SK-N-SH (cell line): ENCODE results near the gene CMC1.

Experiments used
- CHD2 ChIP-seq: fragments of 150-350 bp; IDR thresholded peaks from 2 replicates; pipeline ENCODE4 v1.6.1; 2018; ENCODE audit warnings: low read length; ENCODE audit not compliant: partially characterized antibody
- EP300 ChIP-seq, 2 experiments: IDR thresholded peaks; 2 replicates each; pipeline versions ENCODE4 v1.4.0 to v1.6.1; 2012; ENCODE audit warnings: borderline replicate concordance in 1 of 2, low read depth in 1 of 2, low read length in 1 of 2
- MEF2A ChIP-seq: IDR thresholded peaks from 2 replicates; pipeline ENCODE4 v1.4.0; 2012; ENCODE audit warnings: low read depth, borderline replicate concordance
- POLR2AphosphoS5 ChIP-seq: IDR thresholded peaks from 2 replicates; pipeline ENCODE4 v1.6.1; 2012; ENCODE audit warnings: low read depth, low read length
- RXRA ChIP-seq: IDR thresholded peaks from 2 replicates; pipeline ENCODE4 v1.4.0; 2012; ENCODE audit warnings: low read depth, mild to moderate bottlenecking, borderline replicate concordance
- SMC3 ChIP-seq: IDR thresholded peaks from 2 replicates; pipeline ENCODE4 v1.6.1; 2012; ENCODE audit warnings: low read depth, low read length, improper control_type of control experiment
- TCF12 ChIP-seq: IDR thresholded peaks from 2 replicates; pipeline ENCODE4 v1.4.0; 2012
- YY1 ChIP-seq: IDR thresholded peaks from 2 replicates; pipeline ENCODE4 v1.4.0; 2012; ENCODE audit warnings: low read depth, mild to moderate bottlenecking
- TF ChIP-seq, protein P1 (sequence below): fragments of 200-600 bp; sonication (generic); IDR thresholded peaks from 2 replicates; pipeline ENCODE4 v1.6.1; 2017; ENCODE audit warnings: antibody characterized with exemption, mild to moderate bottlenecking, moderate library complexity
- TF ChIP-seq, protein P2 (sequence below): IDR thresholded peaks from 2 replicates; pipeline ENCODE4 v1.6.1; 2012; ENCODE audit warnings: mild to moderate bottlenecking, low read depth, low read length, moderate library complexity
- TF ChIP-seq, protein P3 (sequence below): IDR thresholded peaks from 2 replicates; pipeline ENCODE4 v1.4.0; 2012; ENCODE audit warnings: low read depth
- TF ChIP-seq, protein P4 (sequence below): IDR thresholded peaks from 2 replicates; pipeline ENCODE4; 2012

DNA sequence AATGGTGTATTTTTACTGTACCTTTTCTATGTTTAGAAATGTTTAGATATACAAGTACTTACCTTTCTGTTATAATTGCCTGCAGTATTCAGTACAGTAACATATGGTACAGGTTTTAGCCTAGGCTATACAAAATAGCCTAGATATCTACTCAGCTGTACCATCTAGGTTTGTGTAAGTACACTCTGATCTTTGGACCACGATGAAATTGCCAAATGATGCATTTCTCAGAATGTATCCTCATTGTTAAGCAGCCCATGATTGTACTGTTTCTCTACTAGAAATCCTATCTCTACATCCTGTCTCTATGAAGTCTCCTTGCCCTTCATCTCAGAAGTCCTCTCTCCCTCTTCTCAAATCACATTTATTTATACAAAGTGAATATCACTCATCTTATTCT is 74.3 kb downstream of the CMC1 start:
- TF ChIP-seq, protein P1, sequence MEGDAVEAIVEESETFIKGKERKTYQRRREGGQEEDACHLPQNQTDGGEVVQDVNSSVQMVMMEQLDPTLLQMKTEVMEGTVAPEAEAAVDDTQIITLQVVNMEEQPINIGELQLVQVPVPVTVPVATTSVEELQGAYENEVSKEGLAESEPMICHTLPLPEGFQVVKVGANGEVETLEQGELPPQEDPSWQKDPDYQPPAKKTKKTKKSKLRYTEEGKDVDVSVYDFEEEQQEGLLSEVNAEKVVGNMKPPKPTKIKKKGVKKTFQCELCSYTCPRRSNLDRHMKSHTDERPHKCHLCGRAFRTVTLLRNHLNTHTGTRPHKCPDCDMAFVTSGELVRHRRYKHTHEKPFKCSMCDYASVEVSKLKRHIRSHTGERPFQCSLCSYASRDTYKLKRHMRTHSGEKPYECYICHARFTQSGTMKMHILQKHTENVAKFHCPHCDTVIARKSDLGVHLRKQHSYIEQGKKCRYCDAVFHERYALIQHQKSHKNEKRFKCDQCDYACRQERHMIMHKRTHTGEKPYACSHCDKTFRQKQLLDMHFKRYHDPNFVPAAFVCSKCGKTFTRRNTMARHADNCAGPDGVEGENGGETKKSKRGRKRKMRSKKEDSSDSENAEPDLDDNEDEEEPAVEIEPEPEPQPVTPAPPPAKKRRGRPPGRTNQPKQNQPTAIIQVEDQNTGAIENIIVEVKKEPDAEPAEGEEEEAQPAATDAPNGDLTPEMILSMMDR = no peak
- TF ChIP-seq, protein P2, sequence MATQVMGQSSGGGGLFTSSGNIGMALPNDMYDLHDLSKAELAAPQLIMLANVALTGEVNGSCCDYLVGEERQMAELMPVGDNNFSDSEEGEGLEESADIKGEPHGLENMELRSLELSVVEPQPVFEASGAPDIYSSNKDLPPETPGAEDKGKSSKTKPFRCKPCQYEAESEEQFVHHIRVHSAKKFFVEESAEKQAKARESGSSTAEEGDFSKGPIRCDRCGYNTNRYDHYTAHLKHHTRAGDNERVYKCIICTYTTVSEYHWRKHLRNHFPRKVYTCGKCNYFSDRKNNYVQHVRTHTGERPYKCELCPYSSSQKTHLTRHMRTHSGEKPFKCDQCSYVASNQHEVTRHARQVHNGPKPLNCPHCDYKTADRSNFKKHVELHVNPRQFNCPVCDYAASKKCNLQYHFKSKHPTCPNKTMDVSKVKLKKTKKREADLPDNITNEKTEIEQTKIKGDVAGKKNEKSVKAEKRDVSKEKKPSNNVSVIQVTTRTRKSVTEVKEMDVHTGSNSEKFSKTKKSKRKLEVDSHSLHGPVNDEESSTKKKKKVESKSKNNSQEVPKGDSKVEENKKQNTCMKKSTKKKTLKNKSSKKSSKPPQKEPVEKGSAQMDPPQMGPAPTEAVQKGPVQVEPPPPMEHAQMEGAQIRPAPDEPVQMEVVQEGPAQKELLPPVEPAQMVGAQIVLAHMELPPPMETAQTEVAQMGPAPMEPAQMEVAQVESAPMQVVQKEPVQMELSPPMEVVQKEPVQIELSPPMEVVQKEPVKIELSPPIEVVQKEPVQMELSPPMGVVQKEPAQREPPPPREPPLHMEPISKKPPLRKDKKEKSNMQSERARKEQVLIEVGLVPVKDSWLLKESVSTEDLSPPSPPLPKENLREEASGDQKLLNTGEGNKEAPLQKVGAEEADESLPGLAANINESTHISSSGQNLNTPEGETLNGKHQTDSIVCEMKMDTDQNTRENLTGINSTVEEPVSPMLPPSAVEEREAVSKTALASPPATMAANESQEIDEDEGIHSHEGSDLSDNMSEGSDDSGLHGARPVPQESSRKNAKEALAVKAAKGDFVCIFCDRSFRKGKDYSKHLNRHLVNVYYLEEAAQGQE = no peak
- TF ChIP-seq POLR2AphosphoS5 (no peak), RXRA (no peak), MEF2A (no peak), CHD2 (no peak), EP300 (IDR thresholded peaks at IDR 0.05; ENCODE audit: borderline replicate concordance in 1 of 2, low read depth in 1 of 2, low read length in 1 of 2) (no peak), TCF12 (no peak), SMC3 (no peak), YY1 (no peak)
- TF ChIP-seq, protein P3, sequence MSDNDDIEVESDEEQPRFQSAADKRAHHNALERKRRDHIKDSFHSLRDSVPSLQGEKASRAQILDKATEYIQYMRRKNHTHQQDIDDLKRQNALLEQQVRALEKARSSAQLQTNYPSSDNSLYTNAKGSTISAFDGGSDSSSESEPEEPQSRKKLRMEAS = no peak
- TF ChIP-seq, protein P4, sequence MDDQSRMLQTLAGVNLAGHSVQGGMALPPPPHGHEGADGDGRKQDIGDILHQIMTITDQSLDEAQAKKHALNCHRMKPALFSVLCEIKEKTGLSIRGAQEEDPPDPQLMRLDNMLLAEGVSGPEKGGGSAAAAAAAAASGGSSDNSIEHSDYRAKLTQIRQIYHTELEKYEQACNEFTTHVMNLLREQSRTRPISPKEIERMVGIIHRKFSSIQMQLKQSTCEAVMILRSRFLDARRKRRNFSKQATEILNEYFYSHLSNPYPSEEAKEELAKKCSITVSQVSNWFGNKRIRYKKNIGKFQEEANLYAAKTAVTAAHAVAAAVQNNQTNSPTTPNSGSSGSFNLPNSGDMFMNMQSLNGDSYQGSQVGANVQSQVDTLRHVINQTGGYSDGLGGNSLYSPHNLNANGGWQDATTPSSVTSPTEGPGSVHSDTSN = no peak
